ENCODE results near the gene WDR33. TPM values are rescaled to one million over a fixed set of nuclear protein-coding genes. Genes with fewer than 3 reads are reported as not detected.
"Not testable (repeated sequence)": the region's sequence is repeated elsewhere in the genome, so short reads cannot be mapped to it uniquely, and the experiment has no call there.

Gene WDR33
- total and polyA plus RNA-seq, 8 donors: 7.9 to 99.9 (median 20.3) TPM

DNA sequence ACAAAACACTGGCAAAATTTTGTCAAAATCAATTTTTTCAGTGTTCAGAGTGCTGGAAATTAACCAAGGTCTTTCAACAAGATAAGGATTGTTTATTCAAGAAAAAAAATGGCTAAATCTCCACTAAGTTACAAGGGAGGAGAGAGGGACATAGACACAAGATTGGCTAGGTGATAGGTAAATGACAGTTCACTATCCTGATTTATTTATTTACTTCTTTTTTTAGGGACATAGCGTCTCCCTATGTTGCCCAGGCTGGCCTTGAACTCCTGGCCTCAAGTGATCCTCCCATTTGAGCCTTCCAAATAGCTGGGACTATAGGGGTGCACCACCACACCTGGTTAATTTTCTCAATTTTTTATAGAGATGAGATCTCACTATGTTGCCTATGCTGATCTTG, 3.7 kb upstream of the WDR33 start:
- peaks cover 0 to 12% (median 9%) of the 10 kb centered on the region in 4 donors for H3K4me1 ChIP-seq
- H3K9me3 ChIP-seq: peaks cover 8 to 13% (median 9%) of the 10 kb centered on the region in 4 donors
- H3K27me3 ChIP-seq: no peaks in the 10 kb centered on the region
- H3K4me3 ChIP-seq: no peak overlapping the region
- intact Hi-C loops (cut with DNase I; ENCODE audit: low total_unique reads): no loop called here
- TF ChIP-seq POLR2A (IDR thresholded peaks at IDR 0.05) (no peak), EP300 (IDR thresholded peaks at IDR 0.05) (no peak), POLR2AphosphoS5 (IDR thresholded peaks at IDR 0.05) (no peak)
- TF ChIP-seq, protein P1, sequence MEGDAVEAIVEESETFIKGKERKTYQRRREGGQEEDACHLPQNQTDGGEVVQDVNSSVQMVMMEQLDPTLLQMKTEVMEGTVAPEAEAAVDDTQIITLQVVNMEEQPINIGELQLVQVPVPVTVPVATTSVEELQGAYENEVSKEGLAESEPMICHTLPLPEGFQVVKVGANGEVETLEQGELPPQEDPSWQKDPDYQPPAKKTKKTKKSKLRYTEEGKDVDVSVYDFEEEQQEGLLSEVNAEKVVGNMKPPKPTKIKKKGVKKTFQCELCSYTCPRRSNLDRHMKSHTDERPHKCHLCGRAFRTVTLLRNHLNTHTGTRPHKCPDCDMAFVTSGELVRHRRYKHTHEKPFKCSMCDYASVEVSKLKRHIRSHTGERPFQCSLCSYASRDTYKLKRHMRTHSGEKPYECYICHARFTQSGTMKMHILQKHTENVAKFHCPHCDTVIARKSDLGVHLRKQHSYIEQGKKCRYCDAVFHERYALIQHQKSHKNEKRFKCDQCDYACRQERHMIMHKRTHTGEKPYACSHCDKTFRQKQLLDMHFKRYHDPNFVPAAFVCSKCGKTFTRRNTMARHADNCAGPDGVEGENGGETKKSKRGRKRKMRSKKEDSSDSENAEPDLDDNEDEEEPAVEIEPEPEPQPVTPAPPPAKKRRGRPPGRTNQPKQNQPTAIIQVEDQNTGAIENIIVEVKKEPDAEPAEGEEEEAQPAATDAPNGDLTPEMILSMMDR (IDR thresholded peaks at IDR 0.05): no peak
- H3K27ac ChIP-seq: no peak overlapping the region
- H3K36me3 ChIP-seq: no peaks in the 10 kb centered on the region
- no peak for DNase-seq
- WGBS, 5 donors: 90 to 96% (median 93%) methylated on average over 1 of the region's 1 CpG

DNA sequence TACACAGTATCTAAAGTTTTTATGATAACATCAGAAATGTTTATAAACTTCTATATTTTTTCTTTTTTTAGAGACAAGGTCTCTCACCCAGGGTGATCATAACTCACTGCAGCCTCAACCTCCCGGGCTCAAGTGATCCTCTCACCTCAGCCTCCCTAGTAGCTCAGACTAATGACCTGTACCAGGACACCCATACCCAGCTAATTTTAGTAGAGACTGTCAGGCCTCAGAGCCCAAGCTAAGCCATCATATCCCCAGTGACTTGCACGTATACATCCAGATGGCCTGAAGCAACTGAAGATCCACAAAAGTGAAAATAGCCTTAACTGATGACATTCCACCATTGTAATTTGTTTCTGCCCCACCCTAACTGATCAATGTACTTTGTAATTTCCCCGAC, 1.5 kb upstream of the WDR33 start:
- H3K9me3 ChIP-seq; H3K4me3 ChIP-seq; intact Hi-C loops (cut with DNase I; ENCODE audit: low total_unique reads); H3K36me3 ChIP-seq; DNase-seq; H3K27me3 ChIP-seq; H3K27ac ChIP-seq: not testable (repeated sequence)
- WGBS, 5 donors: 93 to 100% (median 95%) methylated on average over 3 of the region's 3 CpGs
- peaks cover 15 to 34% (median 31%) of the 10 kb centered on the region in 4 donors for H3K4me1 ChIP-seq

DNA sequence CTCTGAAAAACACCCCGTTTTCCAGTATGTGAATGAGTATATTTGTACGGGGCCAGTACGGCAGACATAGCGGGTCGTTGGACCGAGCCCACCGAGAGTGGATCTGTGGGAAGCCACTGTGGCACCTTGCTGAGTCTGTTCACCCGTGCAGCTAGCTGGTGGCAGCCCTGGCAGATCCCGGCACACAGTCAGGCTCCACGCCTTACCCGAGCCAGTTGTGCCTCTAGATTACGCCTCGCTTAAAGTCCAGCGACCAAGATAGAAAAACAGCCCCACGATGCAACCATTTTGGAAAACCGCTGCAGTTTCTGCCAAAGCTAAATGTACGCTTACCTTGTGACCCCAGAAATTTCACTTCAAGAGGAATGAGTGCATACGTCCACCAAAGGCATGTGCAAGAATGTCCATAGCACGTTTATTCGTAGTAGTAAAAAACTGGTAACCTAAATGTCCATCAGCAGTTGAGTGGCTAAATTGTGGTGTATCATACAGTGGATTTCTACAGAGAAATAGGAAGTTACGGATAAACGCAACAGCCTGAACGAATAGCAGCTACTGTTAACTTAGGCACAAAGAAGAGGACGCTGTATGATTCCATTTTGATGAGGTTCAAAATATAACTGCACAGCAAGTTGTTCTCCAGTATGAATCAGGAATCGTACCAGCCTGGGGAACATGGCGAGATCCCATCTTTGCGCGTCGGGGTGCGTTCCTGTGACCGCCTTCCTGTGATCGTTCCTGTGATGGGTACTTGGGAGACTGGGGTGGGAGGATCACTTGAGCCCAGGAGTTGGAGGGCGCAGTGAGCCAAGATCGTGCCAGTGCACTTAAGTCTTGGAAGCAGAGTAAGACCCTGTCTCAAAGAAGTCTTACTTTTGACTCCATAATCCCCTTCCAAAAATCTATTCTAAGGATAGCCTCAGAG, 688 bp upstream of the WDR33 start:
- no peaks in the 10 kb centered on the region for H3K36me3 ChIP-seq
- intact Hi-C loops (cut with DNase I; ENCODE audit: low total_unique reads): no loop called here
- 37 to 45% (median 40%) methylated on average over 31 to 34 of the region's 34 CpGs for WGBS, 5 donors
- TF ChIP-seq POLR2A (IDR thresholded peaks at IDR 0.05): no peak
- TF ChIP-seq, protein P1 (IDR thresholded peaks at IDR 0.05): no peak
- no peak for TF ChIP-seq EP300 (IDR thresholded peaks at IDR 0.05)
- TF ChIP-seq POLR2AphosphoS5 (IDR thresholded peaks at IDR 0.05): no peak
- peaks cover 20 to 42% (median 38%) of the 10 kb centered on the region in 4 donors for H3K4me1 ChIP-seq
- peak in 1 of 2 donors; percentile 12 for DNase-seq
- peak overlapping the region; percentile 87 to 97 (median 97) for H3K27ac ChIP-seq
- no peaks in the 10 kb centered on the region for H3K9me3 ChIP-seq
- no peaks in the 10 kb centered on the region for H3K27me3 ChIP-seq
- H3K4me3 ChIP-seq: peak overlapping the region; percentile 61 to 90 (median 79)

DNA sequence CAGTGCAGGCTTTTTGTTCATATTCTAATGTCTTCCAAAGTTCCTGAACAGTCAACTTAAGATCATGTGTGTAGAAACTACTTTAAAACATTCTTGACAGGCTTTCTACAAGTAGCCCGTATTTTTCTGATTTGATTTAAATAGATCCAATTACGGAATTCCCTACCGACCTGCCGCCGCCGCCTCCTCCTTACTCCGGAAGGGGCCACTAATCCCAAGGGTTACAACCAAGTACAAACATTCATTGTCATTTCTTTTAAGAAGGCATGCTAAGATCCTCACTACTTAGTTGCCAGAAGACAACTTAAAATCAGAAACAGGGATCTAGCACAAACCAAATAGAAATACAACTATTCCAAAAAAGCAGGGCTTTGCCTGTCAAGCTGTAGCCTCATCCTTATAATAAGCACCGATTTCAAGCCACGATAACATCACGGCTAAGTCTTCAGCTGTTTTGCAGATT, 784 bp downstream of the WDR33 start:
- Histone ChIP-seq H3K36me3 (no peaks in the 10 kb centered on the region), H3K27ac (peak overlapping the region; percentile 87 to 97 (median 97)), H3K9me3 (no peaks in the 10 kb centered on the region), H3K27me3 (no peaks in the 10 kb centered on the region), H3K4me3 (peak overlapping the region; percentile 61 to 90 (median 79)), H3K4me1 (peaks cover 35 to 57% (median 48%) of the 10 kb centered on the region in 4 donors)
- 0 to 2% (median 1%) methylated on average over 10 of the region's 10 CpGs for WGBS, 5 donors
- intact Hi-C loops (cut with DNase I; ENCODE audit: low total_unique reads): no loop called here
- peak in 1 of 2 donors; percentile 66 for DNase-seq
- TF ChIP-seq POLR2A (IDR thresholded peaks at IDR 0.05) (no peak), POLR2AphosphoS5 (IDR thresholded peaks at IDR 0.05) (no peak), EP300 (IDR thresholded peaks at IDR 0.05) (no peak)
- TF ChIP-seq, protein P1 (IDR thresholded peaks at IDR 0.05): no peak
